H9 (cell line): Measurements from ENCODE around the gene TECPR2. TPM values are rescaled to one million over a fixed set of nuclear protein-coding genes. Genes with fewer than 3 reads are reported as not detected.

Source experiments
- DNase-seq: peaks from one replicate; pipeline ENCODE4 v3.0.0-alpha.2; 2017
- H2AFZ ChIP-seq: one replicate; pipeline ENCODE4 v1.6.1; 2013; ENCODE audit warnings: mild to moderate bottlenecking, low read length, control low read depth, moderate library complexity
- H2AK5ac ChIP-seq: 2 replicates; pipeline ENCODE4 v1.6.1; 2013; ENCODE audit warnings: low read length, control low read depth, mixed read lengths; ENCODE audit not compliant: insufficient read length
- H2BK120ac ChIP-seq: one replicate; pipeline ENCODE4 v1.6.1; 2013; ENCODE audit warnings: low read depth, mild to moderate bottlenecking, low read length, control low read depth, inconsistent platforms; ENCODE audit not compliant: poor library complexity, severe bottlenecking
- H2BK12ac ChIP-seq: 2 replicates; pipeline ENCODE4 v1.6.1; 2013; ENCODE audit warnings: low read length, control low read depth, mixed read lengths, low read depth; ENCODE audit not compliant: insufficient read length
- H2BK15ac ChIP-seq: 2 replicates; pipeline ENCODE4 v1.6.1; 2013; ENCODE audit warnings: low read depth, low read length, control low read depth
- H2BK20ac ChIP-seq: one replicate; pipeline ENCODE4 v1.6.1; 2013; ENCODE audit warnings: low read depth, mild to moderate bottlenecking, low read length, control low read depth, inconsistent platforms; ENCODE audit not compliant: poor library complexity, severe bottlenecking
- H2BK5ac ChIP-seq: 2 replicates; pipeline ENCODE4 v1.6.1; 2013; ENCODE audit warnings: low read length, control low read depth, mixed read lengths; ENCODE audit not compliant: insufficient read length
- H3K14ac ChIP-seq: 2 replicates; pipeline ENCODE4 v1.6.1; 2013; ENCODE audit warnings: low read length, control low read depth; ENCODE audit not compliant: insufficient read depth
- H3K18ac ChIP-seq: 2 replicates; pipeline ENCODE4 v1.6.1; 2013; ENCODE audit warnings: low read depth, mild to moderate bottlenecking, mixed read lengths, low read length, control low read depth; ENCODE audit not compliant: insufficient read length
- H3K23ac ChIP-seq: 2 replicates; pipeline ENCODE4 v1.6.1; 2013; ENCODE audit warnings: low read length, control low read depth, mixed read lengths, low read depth; ENCODE audit not compliant: insufficient read length
- H3K23me2 ChIP-seq: 2 replicates; pipeline ENCODE4 v1.6.1; 2013; ENCODE audit warnings: low read depth, mild to moderate bottlenecking, mixed read lengths, low read length, control low read depth; ENCODE audit not compliant: insufficient read length, poor library complexity, severe bottlenecking
- H3K27ac ChIP-seq: 2 replicates; pipeline ENCODE4 v1.5.1; 2013; ENCODE audit warnings: low read length, control low read depth, mixed read lengths, low read depth; ENCODE audit not compliant: insufficient read length
- H3K27me3 ChIP-seq: 2 replicates; pipeline ENCODE4 v1.6.1; 2013; ENCODE audit warnings: low read length, control low read depth, inconsistent platforms; ENCODE audit not compliant: insufficient read depth
- H3K4ac ChIP-seq: 2 replicates; pipeline ENCODE4 v1.6.1; 2013; ENCODE audit warnings: low read depth, mild to moderate bottlenecking, control low read depth, inconsistent platforms, low read length, moderate library complexity
- H3K4me1 ChIP-seq: 2 replicates; pipeline ENCODE4 v1.6.1; 2013; ENCODE audit warnings: low read length, control low read depth, inconsistent platforms; ENCODE audit not compliant: insufficient read depth
- H3K4me2 ChIP-seq: 2 replicates; pipeline ENCODE4 v1.6.1; 2013; ENCODE audit warnings: low read length, control low read depth, mixed read lengths; ENCODE audit not compliant: insufficient read length, insufficient read depth
- H3K56ac ChIP-seq: 2 replicates; pipeline ENCODE4 v1.6.1; 2013; ENCODE audit warnings: low read depth, mild to moderate bottlenecking, mixed read lengths, low read length, control low read depth; ENCODE audit not compliant: insufficient read length
- H3K79me1 ChIP-seq: 2 replicates; pipeline ENCODE4 v1.6.1; 2013; ENCODE audit warnings: low read depth, mild to moderate bottlenecking, moderate library complexity, low read length, control low read depth, inconsistent platforms; ENCODE audit not compliant: insufficient read depth, poor library complexity, severe bottlenecking
- H3K79me2 ChIP-seq: 2 replicates; pipeline ENCODE4 v1.6.1; 2013; ENCODE audit warnings: low read length, control low read depth, inconsistent platforms; ENCODE audit not compliant: insufficient read depth
- H3K9ac ChIP-seq: 2 replicates; pipeline ENCODE4 v1.6.1; 2013; ENCODE audit warnings: low read length, control low read depth, mixed read lengths; ENCODE audit not compliant: insufficient read length; ENCODE audit errors: extremely low read depth
- H3K9me3 ChIP-seq: one replicate; pipeline ENCODE4 v1.6.1; 2013; ENCODE audit warnings: low read depth, low read length, inconsistent platforms; ENCODE audit not compliant: control insufficient read depth
- H3T11ph ChIP-seq: one replicate; pipeline ENCODE4 v1.6.1; 2013; ENCODE audit warnings: mild to moderate bottlenecking, low read length, control low read depth, inconsistent platforms
- H4K20me1 ChIP-seq: one replicate; pipeline ENCODE4 v1.6.1; 2013; ENCODE audit not compliant: control insufficient read depth, insufficient read length, insufficient read depth
- H4K5ac ChIP-seq: 2 replicates; pipeline ENCODE4 v1.6.1; 2013; ENCODE audit warnings: low read depth, mild to moderate bottlenecking, mixed read lengths, low read length, control low read depth; ENCODE audit not compliant: insufficient read length
- H4K8ac ChIP-seq: replicated peaks from 2 replicates; pipeline ENCODE4 v1.6.1; 2013; ENCODE audit warnings: low read length, control low read depth, mixed read lengths, low read depth; ENCODE audit not compliant: insufficient read length
- H4K91ac ChIP-seq: 2 replicates; pipeline ENCODE4 v1.6.1; 2013; ENCODE audit warnings: low read depth, mild to moderate bottlenecking, moderate library complexity, mixed read lengths, low read length, control low read depth; ENCODE audit not compliant: insufficient read length
- H3K27ac Mint-ChIP-seq, 3 experiments: 2 replicates in 2 of 3; 3 replicates in 1 of 3; pipeline ENCODE4 v1.8.0; 2020 to 2021; ENCODE audit warnings: mixed read lengths in 3 of 3, mild to moderate bottlenecking in 1 of 3, moderate library complexity in 1 of 3
- H3K27me3 Mint-ChIP-seq: 2 replicates; pipeline ENCODE4 v1.8.0; 2021; ENCODE audit warnings: low read depth, mild to moderate bottlenecking, moderate library complexity, mixed read lengths
- H3K36me3 Mint-ChIP-seq, 3 experiments: 2 replicates in 2 of 3; 3 replicates in 1 of 3; pipeline ENCODE4 v1.8.0; 2020 to 2021; ENCODE audit warnings: low read depth in 3 of 3, mixed read lengths in 3 of 3; ENCODE audit not compliant: insufficient read depth in 1 of 3
- H3K4me1 Mint-ChIP-seq, 2 experiments: 2 replicates each; pipeline ENCODE4 v1.8.0; 2020; ENCODE audit warnings: mixed read lengths in 2 of 2
- H3K4me3 Mint-ChIP-seq, 2 experiments: 2 replicates in 1 of 2; 3 replicates in 1 of 2; pipeline ENCODE4 v1.8.0; 2020 to 2021; ENCODE audit warnings: mild to moderate bottlenecking in 2 of 2, mixed read lengths in 2 of 2, moderate library complexity in 1 of 2
- H3K9me3 Mint-ChIP-seq, 2 experiments: 2 replicates in 1 of 2; 3 replicates in 1 of 2; pipeline ENCODE4 v1.8.0; 2020; ENCODE audit warnings: mild to moderate bottlenecking in 2 of 2, mixed read lengths in 2 of 2, moderate library complexity in 1 of 2
- WGBS: extraction: QIAGEN DNeasy Blood & Tissue Kit; methylation state at CpG from one replicate; pipeline ENCODE4 v1.1.7; 2013; ENCODE audit warnings: missing lambda C conversion rate, low lambda C conversion rate, mixed read lengths; ENCODE audit not compliant: insufficient read length; ENCODE audit errors: extremely low coverage; 5-methylcytosine and 5-hydroxymethylcytosine counted together
- total RNA-seq: library from RNA; stranded (reverse); gene quantifications from 2 replicates; pipeline ENCODE4 v1.2.1, GENCODE V29; 2021
- TF ChIP-seq, protein P1 (sequence below): fragments of 200-600 bp; sonication (generic); conservative IDR thresholded peaks from 3 replicates; pipeline ENCODE4 v1.8.0; 2021; ENCODE audit warnings: antibody characterized with exemption, mild to moderate bottlenecking

Gene TECPR2
- total RNA-seq, 1 experiment from 2014 or later = 15.4 TPM

- Mint-ChIP-seq H3K27me3 (no peaks in the 10 kb centered on the region), H3K9me3 (no peaks in the 10 kb centered on the region; a peak in 1 of 5 replicates), H3K4me1 (peaks cover 3 to 4% of the 10 kb centered on the region in 2 experiments; a peak in 2 of 4 replicates), H3K4me3 (no peak overlapping the region), H3K27ac (peak overlapping the region in 2 of 3 experiments; percentile 65 to 79; a peak in 3 of 7 replicates), H3K36me3 (peaks cover 0 to 4% (median 4%) of the 10 kb centered on the region in 3 experiments; a peak in 4 of 7 replicates)
- no peak overlapping the region for H2AK5ac ChIP-seq
- H3K4me1 ChIP-seq = no peaks in the 10 kb centered on the region
- no CpG with 5 or more reads among the region's 11 CpGs for WGBS
- H4K5ac ChIP-seq = no peak overlapping the region
- H3K9ac ChIP-seq = no peak overlapping the region
- no peaks in the 10 kb centered on the region for H3K79me1 ChIP-seq
- H3K9me3 ChIP-seq = no peaks in the 10 kb centered on the region
- no peak overlapping the region for H2BK5ac ChIP-seq
- no peak overlapping the region for H2BK20ac ChIP-seq
- DNase-seq = no peak
- no peak overlapping the region for H4K8ac ChIP-seq
- no peaks in the 10 kb centered on the region for H3K79me2 ChIP-seq
- H3K4ac ChIP-seq = no peak overlapping the region
- 0 out of 2 replicates have a peak overlapping the region, but pooled peaks have one; percentile 59 for H3K14ac ChIP-seq
- no peak overlapping the region for H3K56ac ChIP-seq
- H3T11ph ChIP-seq = no peak overlapping the region
- H3K23me2 ChIP-seq = no peaks in the 10 kb centered on the region
- no peak overlapping the region for H2BK15ac ChIP-seq
- no peaks in the 10 kb centered on the region for H4K20me1 ChIP-seq
- no peak overlapping the region for H4K91ac ChIP-seq
- H3K27me3 ChIP-seq = no peaks in the 10 kb centered on the region
- no peak overlapping the region for H2BK120ac ChIP-seq
- no peak overlapping the region for H2BK12ac ChIP-seq
- H2AFZ ChIP-seq = no peak overlapping the region
- no peak overlapping the region for H3K23ac ChIP-seq
- no peak overlapping the region for H3K27ac ChIP-seq
- H3K4me2 ChIP-seq = no peak overlapping the region
- H3K18ac ChIP-seq = no peak overlapping the region
- TF ChIP-seq, protein P1, sequence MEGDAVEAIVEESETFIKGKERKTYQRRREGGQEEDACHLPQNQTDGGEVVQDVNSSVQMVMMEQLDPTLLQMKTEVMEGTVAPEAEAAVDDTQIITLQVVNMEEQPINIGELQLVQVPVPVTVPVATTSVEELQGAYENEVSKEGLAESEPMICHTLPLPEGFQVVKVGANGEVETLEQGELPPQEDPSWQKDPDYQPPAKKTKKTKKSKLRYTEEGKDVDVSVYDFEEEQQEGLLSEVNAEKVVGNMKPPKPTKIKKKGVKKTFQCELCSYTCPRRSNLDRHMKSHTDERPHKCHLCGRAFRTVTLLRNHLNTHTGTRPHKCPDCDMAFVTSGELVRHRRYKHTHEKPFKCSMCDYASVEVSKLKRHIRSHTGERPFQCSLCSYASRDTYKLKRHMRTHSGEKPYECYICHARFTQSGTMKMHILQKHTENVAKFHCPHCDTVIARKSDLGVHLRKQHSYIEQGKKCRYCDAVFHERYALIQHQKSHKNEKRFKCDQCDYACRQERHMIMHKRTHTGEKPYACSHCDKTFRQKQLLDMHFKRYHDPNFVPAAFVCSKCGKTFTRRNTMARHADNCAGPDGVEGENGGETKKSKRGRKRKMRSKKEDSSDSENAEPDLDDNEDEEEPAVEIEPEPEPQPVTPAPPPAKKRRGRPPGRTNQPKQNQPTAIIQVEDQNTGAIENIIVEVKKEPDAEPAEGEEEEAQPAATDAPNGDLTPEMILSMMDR = no peak
Measured at GRCh38 chr14:102485693-102486512, 123.2 kb downstream of the TECPR2 start.
